Left ventricle myocardium superior (tissue), 1 donor: Measurements from ENCODE around the gene HOXC13. TPM values are rescaled to one million over a fixed set of nuclear protein-coding genes. Genes with fewer than 3 reads are reported as not detected.

Experiments used
- ATAC-seq: fragments of 200-7000 bp; cut with Tn5 transposase; one replicate; pipeline ENCODE4 v1.9.1; 2020; ENCODE audit warnings: mild to moderate bottlenecking, moderate library complexity
- DNase-seq: peaks from one replicate; pipeline ENCODE4 v3.0.0-alpha.2; 2020
- intact Hi-C: fragments of 100-400 bp; cut with micrococcal nuclease; formaldehyde crosslinking; loops from one replicate; pipeline ENCODE4 v1.11.0; 2022
- long read RNA-seq: library from polyadenylated mRNA; unstranded; transcript quantifications from one replicate; pipeline ENCODE4 v2.0.0, GENCODE V29; 2021
- total RNA-seq: library from RNA; stranded (reverse); fragmentation: NEBNext Ultra II Directional; extraction: Animal tissue kit (Norgen Biotek cat#: 25700); gene quantifications from one replicate; pipeline ENCODE4 v1.2.1, GENCODE V29; 2021
- donor health status: DM: no; HTN: yes; CAD: no; lungs with severe emphysema.

HOXC13 gene
- total RNA-seq, result not detected
- long read RNA-seq, result 0 reads

GRCh38 chr12:53938326-53939140, at the start of gene HOXC13:
Gene HOXC13 (plus strand): TSS chr12:53938831. CDS start chr12:53938907, 76 bp downstream.
- ATAC-seq (peak; percentile 12), DNase-seq (no peak)
- intact Hi-C loops, result no loop called here

- DNase-seq, result no peak
- no peak for ATAC-seq
- intact Hi-C loops, result no loop called here
Observed at GRCh38 chr12:53890081-53890480, 48.5 kb upstream of the HOXC13 start.

- DNase-seq (no peak), ATAC-seq (no peak)
- intact Hi-C loops, result no loop called here
Observed at GRCh38 chr12:53892762-53893395, 45.8 kb upstream of the HOXC13 start.

GRCh38 chr12:53899230-53899629, 39.4 kb upstream of the HOXC13 start:
- ATAC-seq (no peak), DNase-seq (no peak)
- intact Hi-C loops, result no loop called here

GRCh38 chr12:53907103-53907502, 31.5 kb upstream of the HOXC13 start:
- no peak for ATAC-seq

GRCh38 chr12:53916788-53917655, 21.6 kb upstream of the HOXC13 start:
- intact Hi-C loops, result no loop called here
- no peak for ATAC-seq

More at GRCh38 chr12:53907103-53907502, 31.5 kb upstream of the HOXC13 start:
- DNase-seq, result no peak
- intact Hi-C loops, result no loop called here

GRCh38 chr12:53924521-53925405, 13.9 kb upstream of the HOXC13 start:
- intact Hi-C loops, result no loop called here
- ATAC-seq, result no peak
- DNase-seq, result no peak

More at GRCh38 chr12:53916788-53917655, 21.6 kb upstream of the HOXC13 start:
- no peak for DNase-seq

GRCh38 chr12:53927220-53928029, 11.2 kb upstream of the HOXC13 start:
- DNase-seq (no peak), ATAC-seq (no peak)
- intact Hi-C loops, result no loop called here

GRCh38 chr12:53928054-53928835, 10.4 kb upstream of the HOXC13 start:
- ATAC-seq (no peak), DNase-seq (no peak)
- intact Hi-C loops, result no loop called here

GRCh38 chr12:53929527-53929926, 9.1 kb upstream of the HOXC13 start:
- intact Hi-C loops, result no loop called here
- ATAC-seq (no peak), DNase-seq (no peak)

GRCh38 chr12:53930591-53931255, 7.9 kb upstream of the HOXC13 start:
- DNase-seq, result no peak
- intact Hi-C loops, result no loop called here
- no peak for ATAC-seq

GRCh38 chr12:53931844-53932581, 6.6 kb upstream of the HOXC13 start:
- DNase-seq (no peak), ATAC-seq (no peak)
- intact Hi-C loops, result no loop called here

- no peak for DNase-seq
- no peak for ATAC-seq
- intact Hi-C loops, result no loop called here
Observed at GRCh38 chr12:53932915-53933314, 5.7 kb upstream of the HOXC13 start.

- no peak for ATAC-seq
- intact Hi-C loops, result no loop called here
- no peak for DNase-seq
Observed at GRCh38 chr12:53935383-53936341, 3.0 kb upstream of the HOXC13 start.

- intact Hi-C loops, result no loop called here
- DNase-seq, result no peak
- no peak for ATAC-seq
Observed at GRCh38 chr12:53937099-53937498, 1.5 kb upstream of the HOXC13 start.
